Sigmoid colon (tissue), 3 donors: ENCODE measurements around the gene C11orf52.

Experiments
- CTCF ChIP-seq, 4 experiments: fragments of 450-650 bp in 3 of 4; fragments of 200-600 bp in 1 of 4; IDR thresholded peaks; one replicate each; pipeline ENCODE4 v1.5.1; 2016 to 2019; ENCODE audit warnings: antibody characterized with exemption in 4 of 4, mild to moderate bottlenecking in 3 of 4, moderate library complexity in 2 of 4
- POLR2A ChIP-seq, 2 donors: fragments of 450-650 bp; IDR thresholded peaks; one replicate each; pipeline ENCODE4 v1.6.1; 2016; ENCODE audit warnings: antibody characterized with exemption in 2 of 2, mild to moderate bottlenecking in 2 of 2, moderate library complexity in 2 of 2

GRCh38 chr11:111916768-111917167, 1.9 kb upstream of the C11orf52 start:
- TF ChIP-seq POLR2A (IDR thresholded peaks at IDR 0.05) (no peak), CTCF (IDR thresholded peaks at IDR 0.05) (no peak)
